ENCODE results near the gene LRFN4.

GRCh38 chr11:66889960-66890359 lies 33.1 kb downstream of the LRFN4 start:
- no peak for TF ChIP-seq CTCF (IDR thresholded peaks at IDR 0.05)
- no peak for TF ChIP-seq POLR2A (IDR thresholded peaks at IDR 0.05; ENCODE audit: low read depth)
